Neural cell (in vitro differentiated cells): Measurements from ENCODE around the gene ADK. TPM values are rescaled to one million over a fixed set of nuclear protein-coding genes. Genes with fewer than 3 reads are reported as not detected.

Source experiments
- H2AFZ ChIP-seq: fragments of 200-600, 300-800 bp; sonication (generic), shearing (Covaris generic); 2 replicates; pipeline ENCODE4 v1.6.0; 2014; ENCODE audit warnings: low read depth, mild to moderate bottlenecking, antibody characterized with exemption, low read length, moderate library complexity
- H3F3A ChIP-seq: fragments of 200-600 bp; shearing (Covaris generic); 2 replicates; pipeline ENCODE4 v1.6.1; 2016; ENCODE audit warnings: mild to moderate bottlenecking, moderate library complexity, mixed read lengths, antibody characterized with exemption, low read length; ENCODE audit not compliant: insufficient read depth, poor library complexity, severe bottlenecking
- H3K27ac ChIP-seq: fragments of 200-600, 300-800 bp; sonication (generic), shearing (Covaris generic); 2 replicates; pipeline ENCODE4 v1.5.1; 2014; ENCODE audit warnings: mild to moderate bottlenecking, low read length, moderate library complexity
- H3K27me3 ChIP-seq: fragments of 300-800, 200-600 bp; sonication (generic), shearing (Covaris generic); 2 replicates; pipeline ENCODE4 v1.6.0; 2014; ENCODE audit warnings: mild to moderate bottlenecking, low read depth, low read length, moderate library complexity; ENCODE audit not compliant: insufficient read depth
- H3K36me3 ChIP-seq: fragments of 300-800, 200-600 bp; sonication (generic), shearing (Covaris generic); 2 replicates; pipeline ENCODE4 v1.5.1; 2014; ENCODE audit warnings: mild to moderate bottlenecking, antibody characterized with exemption, low read length, moderate library complexity; ENCODE audit not compliant: insufficient read depth
- H3K4me2 ChIP-seq: fragments of 300-800, 200-600 bp; sonication (generic), shearing (Covaris generic); 2 replicates; pipeline ENCODE4 v1.6.0; 2014; ENCODE audit warnings: mild to moderate bottlenecking, low read length
- H3K4me3 ChIP-seq: fragments of 300-800, 200-600 bp; sonication (generic), shearing (Covaris generic); 2 replicates; pipeline ENCODE4 v1.5.1; 2014; ENCODE audit warnings: mild to moderate bottlenecking, low read length, moderate library complexity
- H3K79me2 ChIP-seq: fragments of 200-600 bp; shearing (Covaris generic); replicated peaks from 2 replicates; pipeline ENCODE4 v1.6.0; 2014; ENCODE audit warnings: mild to moderate bottlenecking, low read length, moderate library complexity; ENCODE audit not compliant: insufficient read depth
- H3K9ac ChIP-seq: fragments of 300-800, 200-600 bp; sonication (generic), shearing (Covaris generic); 2 replicates; pipeline ENCODE4 v1.6.1; 2016; ENCODE audit warnings: mild to moderate bottlenecking, low read length, mixed read lengths
- H3K9me2 ChIP-seq: fragments of 200-600 bp; shearing (Covaris generic); 2 replicates; pipeline ENCODE4 v1.6.1; 2016; ENCODE audit warnings: mild to moderate bottlenecking, low read length, mixed read lengths; ENCODE audit not compliant: insufficient read depth
- H3K9me3 ChIP-seq: fragments of 200-600, 300-800 bp; sonication (generic), shearing (Covaris generic); 2 replicates; pipeline ENCODE4 v1.6.1; 2016; ENCODE audit warnings: mild to moderate bottlenecking, mixed run types, low read length, moderate library complexity, mixed read lengths
- H4K20me1 ChIP-seq: fragments of 200-600 bp; shearing (Covaris generic); 2 replicates; pipeline ENCODE4 v1.6.1; 2016; ENCODE audit warnings: mild to moderate bottlenecking, mixed run types; ENCODE audit not compliant: insufficient read depth
- CTCF ChIP-seq: fragments of 450-650 bp; IDR thresholded peaks from 2 replicates; pipeline ENCODE4 v1.5.1; 2014; ENCODE audit warnings: antibody characterized with exemption, mild to moderate bottlenecking, moderate library complexity; ENCODE audit not compliant: poor library complexity, severe bottlenecking
- EP300 ChIP-seq: fragments of 450-650 bp; conservative IDR thresholded peaks from 2 replicates; pipeline ENCODE4 v1.6.1; 2014; ENCODE audit warnings: antibody characterized with exemption, mild to moderate bottlenecking, moderate library complexity; ENCODE audit not compliant: poor library complexity, severe bottlenecking
- EZH2 ChIP-seq: fragments of 200-600, 300-800 bp; shearing (Covaris generic), sonication (generic); IDR thresholded peaks from 2 replicates; pipeline ENCODE4 v1.6.1; 2014; ENCODE audit warnings: antibody characterized with exemption, low read length, borderline replicate concordance, mild to moderate bottlenecking; ENCODE audit not compliant: insufficient read depth, poor library complexity, severe bottlenecking
- MXI1 ChIP-seq: fragments of 450-650 bp; conservative IDR thresholded peaks from 2 replicates; pipeline ENCODE4 v1.6.1; 2014; ENCODE audit warnings: antibody characterized with exemption, mild to moderate bottlenecking; ENCODE audit not compliant: poor library complexity, severe bottlenecking
- POLR2AphosphoS5 ChIP-seq: IDR thresholded peaks from 2 replicates; pipeline ENCODE4 v1.6.1; 2012
- RAD21 ChIP-seq: fragments of 450-650 bp; conservative IDR thresholded peaks from 2 replicates; pipeline ENCODE4 v1.6.1; 2014; ENCODE audit warnings: antibody characterized with exemption, mild to moderate bottlenecking, moderate library complexity
- REST ChIP-seq: IDR thresholded peaks from 2 replicates; pipeline ENCODE4 v1.6.1; 2012; ENCODE audit warnings: borderline replicate concordance
- SMC3 ChIP-seq: fragments of 450-650 bp; conservative IDR thresholded peaks from 2 replicates; pipeline ENCODE4 v1.6.1; 2014; ENCODE audit warnings: antibody characterized with exemption, mild to moderate bottlenecking, moderate library complexity; ENCODE audit not compliant: poor library complexity
- TAF1 ChIP-seq: IDR thresholded peaks from 2 replicates; pipeline ENCODE4 v1.6.1; 2012; ENCODE audit warnings: low read depth
- polyA plus RNA-seq: library from polyadenylated mRNA; depleted of rRNA; stranded (reverse); fragments of >200 nt; gene quantifications from 2 replicates; pipeline ENCODE4 v1.2.3, GENCODE V29; 2014

Gene ADK
- polyA plus RNA-seq, 1 donor from 2014 or later: 19.5 TPM

- H3K9ac ChIP-seq: no peak overlapping the region
- no peaks in the 10 kb centered on the region for H3K9me2 ChIP-seq
- peak overlapping the region; percentile 31 for H3K27ac ChIP-seq
- no peaks in the 10 kb centered on the region for H3K79me2 ChIP-seq
- no peaks in the 10 kb centered on the region for H3F3A ChIP-seq
- TF ChIP-seq RAD21 (no peak), MXI1 (no peak)
- no peak overlapping the region for H2AFZ ChIP-seq
- no peak overlapping the region for H3K4me3 ChIP-seq
- no peaks in the 10 kb centered on the region for H3K9me3 ChIP-seq
- no peaks in the 10 kb centered on the region for H3K36me3 ChIP-seq
- no peak overlapping the region for H3K4me2 ChIP-seq
- H4K20me1 ChIP-seq: no peaks in the 10 kb centered on the region
- H3K27me3 ChIP-seq: no peaks in the 10 kb centered on the region
These were observed 494.7 kb downstream of the ADK start for GRCh38 chr10:74645692-74646091.

- H3K27me3 ChIP-seq: no peaks in the 10 kb centered on the region
- H3K79me2 ChIP-seq: no peaks in the 10 kb centered on the region
- H3K4me3 ChIP-seq: no peak overlapping the region
- H3F3A ChIP-seq: no peaks in the 10 kb centered on the region
- H3K9me3 ChIP-seq: no peaks in the 10 kb centered on the region
- no peak overlapping the region for H3K9ac ChIP-seq
- no peak overlapping the region for H2AFZ ChIP-seq
- no peak overlapping the region for H3K4me2 ChIP-seq
- peak overlapping the region; percentile 37 for H3K27ac ChIP-seq
- H4K20me1 ChIP-seq: no peaks in the 10 kb centered on the region
- H3K9me2 ChIP-seq: no peaks in the 10 kb centered on the region
- TF ChIP-seq TAF1 (no peak), POLR2AphosphoS5 (no peak), SMC3 (no peak), EP300 (no peak), MXI1 (no peak), CTCF (no peak), RAD21 (no peak), REST (no peak), EZH2 (no peak)
- no peaks in the 10 kb centered on the region for H3K36me3 ChIP-seq
These were observed 499.6 kb downstream of the ADK start for GRCh38 chr10:74650613-74651012.

GRCh38 chr10:74651565-74651964 is 500.5 kb downstream of the ADK start:
- peak overlapping the region; percentile 5 for H3K4me3 ChIP-seq
- no peaks in the 10 kb centered on the region for H3F3A ChIP-seq
- TF ChIP-seq EP300 (peak; percentile 35), POLR2AphosphoS5 (no peak)
- H4K20me1 ChIP-seq: no peaks in the 10 kb centered on the region
- H3K9me3 ChIP-seq: no peaks in the 10 kb centered on the region
- no peaks in the 10 kb centered on the region for H3K27me3 ChIP-seq
- peak overlapping the region; percentile 37 for H3K27ac ChIP-seq
- no peaks in the 10 kb centered on the region for H3K9me2 ChIP-seq
- H3K79me2 ChIP-seq: no peaks in the 10 kb centered on the region
- H3K36me3 ChIP-seq: no peaks in the 10 kb centered on the region
- no peak overlapping the region for H3K9ac ChIP-seq
- no peak overlapping the region for H3K4me2 ChIP-seq
- H2AFZ ChIP-seq: no peak overlapping the region
